Stimulated activated naive CD8-positive, alpha-beta T cell treated with anti-CD3 and anti-CD28 coated beads, Interleukin-15, Interleukin-2, amounts not matched to agents 100 ng/mL and 50 ng/mL, for 24 hours (primary cell): ENCODE measurements around the gene ATP2C2.

Experiments used
- H3K27ac Mint-ChIP-seq: one replicate; pipeline ENCODE4 v1.8.0; 2021; ENCODE audit warnings: mild to moderate bottlenecking, mixed read lengths
- H3K27me3 Mint-ChIP-seq: one replicate; pipeline ENCODE4 v1.8.0; 2021; ENCODE audit warnings: mixed read lengths
- H3K36me3 Mint-ChIP-seq: one replicate; pipeline ENCODE4 v1.8.0; 2021; ENCODE audit warnings: low read depth, mixed read lengths
- H3K4me1 Mint-ChIP-seq: one replicate; pipeline ENCODE4 v1.8.0; 2021; ENCODE audit warnings: low read depth, mixed read lengths
- H3K4me3 Mint-ChIP-seq: one replicate; pipeline ENCODE4 v1.8.0; 2021; ENCODE audit warnings: mild to moderate bottlenecking, mixed read lengths
- H3K9me3 Mint-ChIP-seq: one replicate; pipeline ENCODE4 v1.8.0; 2021; ENCODE audit warnings: mixed read lengths

ATP2C2 gene

DNA sequence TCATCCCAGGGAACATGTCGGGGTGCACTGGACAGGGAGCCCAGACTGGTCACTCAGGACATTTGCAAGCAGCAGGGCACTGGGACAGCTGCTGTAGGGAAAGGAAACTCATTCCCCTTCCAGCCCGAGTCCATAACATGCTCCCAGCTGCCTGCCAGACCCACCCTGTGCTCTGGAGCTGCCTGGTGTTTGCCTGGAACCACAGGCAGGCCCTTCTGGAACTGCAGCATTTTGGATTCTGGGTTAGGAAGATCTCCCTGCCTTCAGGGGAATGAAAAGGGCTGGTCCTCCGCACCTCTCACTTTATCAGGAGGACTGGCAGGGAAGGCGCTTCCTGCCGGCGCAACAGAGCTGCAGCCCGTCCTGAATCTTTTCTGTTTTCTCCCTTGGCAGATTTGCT, 94.9 kb downstream of the ATP2C2 start:
- Mint-ChIP-seq H3K27me3 (no peaks in the 10 kb centered on the region), H3K4me1 (no peaks in the 10 kb centered on the region), H3K27ac (no peak overlapping the region), H3K36me3 (peaks cover 25% of the 10 kb centered on the region), H3K4me3 (no peak overlapping the region), H3K9me3 (peaks cover 16% of the 10 kb centered on the region)

DNA sequence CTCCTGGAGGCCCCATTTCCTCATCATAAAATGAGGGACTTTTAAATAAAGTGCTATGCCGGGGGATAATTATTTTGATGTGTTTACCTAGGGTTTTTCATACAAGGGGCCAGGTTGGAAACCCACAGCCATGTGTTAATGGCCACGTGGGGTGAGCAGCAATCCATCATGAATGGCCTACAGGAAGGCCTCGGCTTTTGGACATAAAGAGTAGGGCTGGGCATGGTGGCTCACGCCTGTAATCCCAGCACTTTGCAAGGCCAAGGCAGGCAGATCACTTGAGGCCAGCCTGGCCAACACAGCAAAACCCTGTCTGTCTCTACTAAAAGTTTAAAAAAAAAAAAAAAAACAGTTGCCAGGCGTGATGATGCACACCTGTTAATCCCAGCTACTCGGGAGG, 95.8 kb downstream of the ATP2C2 start:
- H3K27ac Mint-ChIP-seq, result no peak overlapping the region
- H3K36me3 Mint-ChIP-seq, result peaks cover 25% of the 10 kb centered on the region
- peaks cover 16% of the 10 kb centered on the region for H3K9me3 Mint-ChIP-seq
- no peak overlapping the region for H3K4me3 Mint-ChIP-seq
- H3K4me1 Mint-ChIP-seq, result no peaks in the 10 kb centered on the region
- H3K27me3 Mint-ChIP-seq, result no peaks in the 10 kb centered on the region

DNA sequence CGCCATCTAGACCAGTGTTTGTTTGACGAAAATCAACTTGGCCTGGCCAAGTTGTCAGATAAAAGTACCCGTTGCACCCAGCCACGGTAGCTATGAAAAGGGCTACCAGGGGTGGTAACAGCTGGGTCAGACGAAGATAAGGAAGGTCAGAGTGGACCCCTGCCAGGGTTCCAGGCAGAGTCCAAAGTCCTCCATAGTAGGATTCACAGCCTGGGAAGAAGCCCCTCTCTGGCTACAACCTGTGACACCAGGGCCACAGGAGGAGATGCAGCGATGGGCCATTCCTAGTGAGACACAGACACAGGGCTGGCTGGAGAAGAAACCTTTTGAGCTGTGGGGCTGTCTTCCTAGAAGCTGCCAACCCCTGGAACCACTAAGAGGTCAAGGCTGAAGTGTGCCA, 96.8 kb downstream of the ATP2C2 start:
- H3K4me1 Mint-ChIP-seq, result no peaks in the 10 kb centered on the region

DNA sequence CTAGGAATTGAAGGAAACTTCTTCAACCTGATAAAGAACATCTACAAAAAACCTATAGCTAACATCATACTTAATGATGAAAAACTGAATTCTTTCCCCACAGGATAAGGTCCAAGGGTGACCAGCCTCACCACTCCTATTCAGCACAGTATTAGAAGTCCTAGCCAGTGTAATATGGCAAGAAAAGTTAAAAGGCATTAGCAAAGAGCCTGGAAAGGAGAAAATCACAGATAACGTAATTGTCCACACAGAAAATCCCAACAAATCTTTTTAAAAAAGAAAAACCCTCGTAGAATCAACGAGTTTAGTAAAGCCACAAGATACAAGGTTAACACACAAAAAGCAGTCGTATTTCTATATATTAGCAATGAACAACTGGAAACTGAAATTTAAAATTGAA, 98.4 kb downstream of the ATP2C2 start:
- H3K27ac Mint-ChIP-seq, result no peak overlapping the region
- H3K9me3 Mint-ChIP-seq, result peaks cover 17% of the 10 kb centered on the region
- no peak overlapping the region for H3K4me3 Mint-ChIP-seq
- H3K36me3 Mint-ChIP-seq, result peaks cover 26% of the 10 kb centered on the region
- no peaks in the 10 kb centered on the region for H3K4me1 Mint-ChIP-seq
- no peaks in the 10 kb centered on the region for H3K27me3 Mint-ChIP-seq

More for the DNA sequence above, 96.8 kb downstream of the ATP2C2 start:
- Mint-ChIP-seq H3K9me3 (peaks cover 16% of the 10 kb centered on the region), H3K4me3 (no peak overlapping the region), H3K27me3 (no peaks in the 10 kb centered on the region), H3K36me3 (peaks cover 25% of the 10 kb centered on the region), H3K27ac (no peak overlapping the region)

DNA sequence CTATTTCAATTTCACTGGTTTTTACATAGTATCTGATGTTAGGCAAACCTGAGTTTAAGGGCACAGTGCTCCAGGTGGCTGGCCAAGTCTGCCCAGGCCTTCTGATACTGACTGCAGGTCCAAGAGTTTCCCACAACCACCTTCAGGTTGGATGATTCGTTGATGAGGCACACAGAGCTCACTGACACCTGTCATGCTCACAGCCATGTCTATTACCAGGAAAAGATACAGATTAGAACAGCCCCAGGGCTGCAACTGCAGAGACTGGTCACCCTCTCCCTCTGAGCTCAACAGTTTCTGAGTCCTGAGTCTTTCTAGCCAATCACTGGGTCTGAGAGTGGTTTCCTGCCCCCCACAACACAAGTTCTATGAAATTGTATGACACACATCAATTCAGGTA, 98.9 kb downstream of the ATP2C2 start:
- Mint-ChIP-seq H3K4me3 (no peak overlapping the region), H3K4me1 (no peaks in the 10 kb centered on the region), H3K27ac (no peak overlapping the region), H3K27me3 (no peaks in the 10 kb centered on the region), H3K9me3 (peaks cover 21% of the 10 kb centered on the region), H3K36me3 (peaks cover 29% of the 10 kb centered on the region)

DNA sequence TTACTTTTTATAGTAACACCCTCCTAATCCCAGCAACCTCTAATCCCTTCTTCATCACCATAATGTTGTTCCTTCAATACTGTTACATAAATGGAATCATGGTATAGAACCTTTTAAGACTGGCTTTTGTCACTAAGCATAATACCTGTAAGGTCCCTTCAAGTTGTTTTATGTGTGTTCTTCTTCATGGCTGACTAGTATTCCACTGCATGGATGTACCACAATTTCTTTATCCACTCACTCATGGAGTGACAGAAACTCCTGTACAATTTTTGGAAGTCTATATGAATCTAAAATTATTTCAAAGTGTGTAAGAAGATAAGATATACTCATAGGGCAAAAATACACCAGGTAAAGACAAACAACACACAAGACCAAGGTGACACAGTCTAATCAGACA, 99.4 kb downstream of the ATP2C2 start:
- Mint-ChIP-seq H3K9me3 (peaks cover 21% of the 10 kb centered on the region), H3K4me1 (no peaks in the 10 kb centered on the region), H3K36me3 (peaks cover 30% of the 10 kb centered on the region)

DNA sequence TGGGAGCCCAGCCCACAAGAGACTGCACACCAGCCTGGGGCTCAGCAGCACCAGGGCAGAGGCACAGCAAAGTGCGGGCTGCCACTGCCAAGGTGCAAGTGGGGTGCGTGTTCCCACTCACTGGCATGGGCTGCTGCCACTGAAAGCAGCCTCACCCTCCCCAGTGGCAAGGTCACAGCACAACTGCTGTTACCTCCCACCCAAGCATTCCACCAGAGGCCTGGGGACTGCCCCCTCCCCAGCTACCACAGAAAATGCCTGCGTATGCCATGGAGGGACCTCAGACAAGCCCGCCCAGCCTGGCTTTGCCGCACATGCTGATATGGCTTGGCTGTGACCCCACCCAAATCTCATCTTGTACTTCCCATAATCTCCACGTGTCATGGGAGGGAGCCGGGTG, 103.0 kb downstream of the ATP2C2 start:
- Mint-ChIP-seq H3K27ac (no peak overlapping the region), H3K4me3 (no peak overlapping the region), H3K27me3 (no peaks in the 10 kb centered on the region), H3K36me3 (peaks cover 27% of the 10 kb centered on the region), H3K4me1 (no peaks in the 10 kb centered on the region), H3K9me3 (peaks cover 25% of the 10 kb centered on the region)

More for the DNA sequence above, 99.4 kb downstream of the ATP2C2 start:
- H3K4me3 Mint-ChIP-seq, result no peak overlapping the region
- no peaks in the 10 kb centered on the region for H3K27me3 Mint-ChIP-seq
- no peak overlapping the region for H3K27ac Mint-ChIP-seq

DNA sequence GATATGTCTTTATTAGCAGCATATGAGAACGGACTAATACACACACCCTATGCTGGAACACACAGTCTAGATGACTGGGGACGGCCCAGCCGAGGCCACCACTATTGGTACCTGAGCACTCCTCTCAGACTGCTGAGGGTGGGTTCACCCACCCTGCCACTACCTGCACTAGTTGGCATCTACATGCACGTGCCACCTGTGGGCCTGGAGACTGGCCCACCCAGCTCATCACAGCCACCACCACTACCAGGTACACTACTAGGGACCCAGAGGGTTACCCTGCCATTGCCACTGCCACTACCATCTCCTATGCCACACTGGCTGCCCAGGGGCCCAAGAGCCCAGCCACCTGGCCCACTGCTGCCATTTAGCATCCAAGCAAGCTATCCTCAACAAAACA, 103.6 kb downstream of the ATP2C2 start:
- H3K4me1 Mint-ChIP-seq, result no peaks in the 10 kb centered on the region
- H3K36me3 Mint-ChIP-seq, result peaks cover 20% of the 10 kb centered on the region
- no peak overlapping the region for H3K27ac Mint-ChIP-seq
- H3K27me3 Mint-ChIP-seq, result no peaks in the 10 kb centered on the region
- H3K9me3 Mint-ChIP-seq, result peaks cover 20% of the 10 kb centered on the region
- H3K4me3 Mint-ChIP-seq, result no peak overlapping the region

DNA sequence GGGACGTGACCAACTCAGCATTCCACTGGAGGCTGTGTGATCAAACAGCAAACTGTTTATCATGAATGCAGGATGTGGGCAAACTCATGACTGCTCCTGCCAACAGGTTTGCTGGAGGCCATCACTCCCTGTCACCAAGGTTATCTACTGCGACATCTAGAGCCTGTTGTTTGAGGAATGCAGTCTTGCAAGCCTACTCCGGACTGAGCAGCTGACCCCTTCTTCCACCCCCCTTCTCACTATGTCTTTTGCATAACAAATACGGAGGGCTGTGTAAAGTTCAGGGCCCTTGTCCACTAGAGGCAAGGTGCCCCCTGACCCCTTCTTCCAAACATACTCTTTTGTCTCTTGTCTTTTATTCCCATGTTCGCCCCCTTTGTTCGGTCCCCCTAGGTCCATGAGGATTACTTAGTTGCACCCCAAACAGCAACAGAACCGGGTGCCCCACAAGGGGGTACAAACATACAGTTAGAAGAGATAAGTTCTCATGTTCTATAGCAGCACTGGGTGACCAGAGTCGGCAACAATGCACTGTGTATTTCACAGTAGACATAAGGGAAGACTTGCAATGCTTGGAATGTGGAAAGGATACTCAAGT, 107.4 kb downstream of the ATP2C2 start:
- Mint-ChIP-seq H3K4me1 (peaks cover 7% of the 10 kb centered on the region), H3K27me3 (no peaks in the 10 kb centered on the region), H3K9me3 (peaks cover 11% of the 10 kb centered on the region), H3K27ac (no peak overlapping the region), H3K36me3 (peaks cover 9% of the 10 kb centered on the region), H3K4me3 (no peak overlapping the region)

DNA sequence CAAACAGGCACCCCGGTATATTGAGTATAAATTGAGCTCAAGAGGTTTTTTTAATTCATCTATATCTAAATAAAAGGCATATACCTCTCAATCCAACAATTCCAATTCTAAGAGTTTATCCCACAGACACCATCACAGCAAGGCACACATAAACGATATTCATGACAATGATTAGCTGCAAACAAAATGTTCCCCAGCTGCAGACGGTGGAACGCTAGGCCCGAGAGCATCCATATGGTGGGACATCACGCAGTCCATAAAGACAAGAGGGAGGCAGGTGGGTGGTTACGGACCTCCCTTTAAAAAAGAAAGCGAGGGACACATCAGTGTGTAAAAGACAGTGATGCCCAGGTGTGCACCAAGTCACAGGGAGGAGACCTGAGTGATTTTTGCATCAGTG, 108.1 kb downstream of the ATP2C2 start:
- Mint-ChIP-seq H3K27ac (no peak overlapping the region), H3K36me3 (peaks cover 9% of the 10 kb centered on the region), H3K4me3 (no peak overlapping the region), H3K27me3 (no peaks in the 10 kb centered on the region), H3K9me3 (peaks cover 11% of the 10 kb centered on the region), H3K4me1 (peaks cover 7% of the 10 kb centered on the region)

DNA sequence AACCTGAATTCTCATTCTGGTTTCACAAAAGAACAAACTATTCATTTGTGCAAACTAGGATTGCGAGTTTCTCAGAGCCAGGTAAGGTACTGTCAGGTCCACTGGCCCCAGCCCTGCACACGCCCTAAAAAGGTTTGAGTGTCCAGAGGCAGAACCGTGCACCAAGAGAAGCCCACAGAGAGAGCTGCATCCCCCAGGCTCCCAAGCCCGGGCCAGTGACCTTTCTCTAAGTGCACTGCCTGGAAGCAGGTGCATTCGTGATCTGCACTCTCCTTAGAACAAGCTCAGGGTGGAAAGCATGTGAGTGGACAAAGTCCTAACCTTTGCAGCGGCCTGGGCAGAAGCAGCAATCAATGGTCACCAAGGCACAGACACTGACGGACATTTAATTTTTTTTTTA, 109.3 kb downstream of the ATP2C2 start:
- no peak overlapping the region for H3K27ac Mint-ChIP-seq
- H3K4me3 Mint-ChIP-seq, result no peak overlapping the region
- peaks cover 6% of the 10 kb centered on the region for H3K9me3 Mint-ChIP-seq
- H3K4me1 Mint-ChIP-seq, result peaks cover 7% of the 10 kb centered on the region
- H3K36me3 Mint-ChIP-seq, result peaks cover 4% of the 10 kb centered on the region
- no peaks in the 10 kb centered on the region for H3K27me3 Mint-ChIP-seq

DNA sequence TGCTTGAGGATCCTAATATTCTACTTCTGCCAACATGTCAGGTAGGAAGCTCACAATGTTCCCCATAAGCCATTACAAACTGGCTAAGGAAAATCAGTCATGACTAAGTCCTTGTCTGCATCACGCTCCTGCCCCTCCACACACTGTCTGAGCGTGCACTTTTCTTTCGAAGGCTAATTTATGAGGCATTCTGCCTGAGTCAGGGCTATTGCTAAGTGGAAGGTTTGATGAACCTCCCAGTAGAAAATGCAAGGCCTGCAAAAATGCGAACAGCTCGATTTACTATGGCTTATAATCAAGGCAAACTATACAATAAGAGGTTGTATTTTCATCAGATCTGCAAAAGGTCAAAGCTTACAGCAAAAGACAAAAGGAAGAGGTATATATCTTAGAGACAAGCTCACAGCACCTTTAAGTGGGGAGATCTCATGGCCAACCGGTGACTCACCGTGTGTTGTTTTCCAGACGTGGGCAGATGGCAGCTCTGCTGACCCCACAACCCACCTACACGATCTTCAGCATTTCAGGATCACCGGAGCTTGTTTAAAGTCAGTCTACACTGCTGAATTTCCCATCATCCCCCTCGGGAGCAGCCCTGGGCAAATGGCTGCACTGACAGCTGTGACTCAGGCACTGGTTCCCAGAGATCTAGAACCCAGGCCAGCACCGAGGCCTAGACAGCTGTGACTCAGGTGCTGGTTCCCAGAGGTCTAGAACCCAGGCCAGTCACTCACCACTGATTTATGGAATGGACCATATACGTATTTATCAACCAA, 110.0 kb downstream of the ATP2C2 start:
- no peak overlapping the region for H3K4me3 Mint-ChIP-seq
- no peaks in the 10 kb centered on the region for H3K27me3 Mint-ChIP-seq
- peaks cover 7% of the 10 kb centered on the region for H3K4me1 Mint-ChIP-seq
- peaks cover 6% of the 10 kb centered on the region for H3K9me3 Mint-ChIP-seq
- no peak overlapping the region for H3K27ac Mint-ChIP-seq
- no peaks in the 10 kb centered on the region for H3K36me3 Mint-ChIP-seq

DNA sequence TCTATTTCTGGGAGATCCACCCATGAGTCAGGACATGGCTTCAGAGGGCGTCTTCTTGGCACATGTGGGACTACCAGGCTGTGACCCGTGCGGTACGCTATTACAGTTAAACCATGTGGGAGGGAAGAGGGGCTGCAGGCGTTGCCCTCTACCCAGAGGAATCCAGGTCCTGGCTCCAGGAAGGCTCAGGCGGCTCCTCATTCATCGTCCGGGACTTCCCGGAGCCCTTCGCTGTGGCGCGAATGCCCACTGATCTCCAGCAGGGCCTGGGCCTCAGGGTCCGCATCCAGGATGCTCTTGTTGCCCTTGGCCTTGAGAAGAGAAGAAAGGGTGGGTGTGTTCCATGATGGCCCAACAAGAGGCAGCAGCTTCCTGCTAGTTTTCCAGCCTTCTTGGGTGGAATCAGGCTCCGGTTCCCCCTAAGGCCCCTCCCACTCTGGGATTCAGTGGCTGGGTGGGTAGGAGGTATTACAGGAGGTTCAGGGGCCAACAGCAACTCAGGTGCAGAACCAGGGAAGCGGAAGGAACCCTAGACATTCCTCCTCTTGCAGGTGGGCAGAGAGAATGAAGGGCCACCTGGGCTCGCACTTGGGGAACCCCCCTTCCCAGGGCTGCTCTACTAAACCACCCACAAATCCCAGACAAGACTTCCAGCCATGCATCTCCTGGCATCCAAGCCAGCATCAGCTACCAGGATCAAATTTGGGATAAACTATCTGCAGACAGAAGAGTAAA, 111.5 kb downstream of the ATP2C2 start:
- Mint-ChIP-seq H3K4me1 (peaks cover 7% of the 10 kb centered on the region), H3K27ac (no peak overlapping the region), H3K9me3 (peaks cover 3% of the 10 kb centered on the region), H3K36me3 (no peaks in the 10 kb centered on the region), H3K27me3 (no peaks in the 10 kb centered on the region), H3K4me3 (no peak overlapping the region)

DNA sequence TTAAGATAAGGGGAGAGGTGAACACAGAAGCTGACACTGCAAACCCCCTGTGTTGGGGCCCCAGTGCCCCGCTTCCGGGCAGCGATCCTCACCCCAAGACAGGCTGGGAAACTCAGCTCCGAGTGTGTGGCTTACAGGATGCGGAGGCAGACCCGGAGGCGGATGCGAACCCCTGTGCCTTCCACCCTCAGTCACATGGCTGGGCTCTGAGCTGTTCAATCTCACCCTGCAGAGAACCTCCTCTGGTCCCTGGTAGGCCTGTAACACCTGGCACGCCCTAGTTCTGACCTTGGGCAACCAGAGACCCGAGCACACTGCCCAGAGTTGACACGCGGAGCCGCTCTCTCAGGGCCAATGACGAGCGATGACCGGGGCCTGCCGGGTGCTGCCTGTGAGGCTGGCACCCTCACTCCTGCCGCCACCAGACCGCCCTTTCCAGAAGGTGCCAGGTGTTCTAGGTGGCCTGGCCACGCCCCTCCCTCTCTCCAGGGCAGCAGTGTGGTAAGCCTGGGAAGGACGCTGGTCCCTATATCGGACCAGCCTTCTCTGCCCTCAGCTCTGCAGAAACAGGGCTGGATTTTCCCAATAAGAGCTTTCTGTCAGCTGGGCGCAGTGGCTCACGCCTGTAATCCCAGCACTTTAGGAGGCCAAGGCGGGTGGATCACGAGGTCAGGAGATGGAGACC, 112.9 kb downstream of the ATP2C2 start:
- Mint-ChIP-seq H3K27me3 (no peaks in the 10 kb centered on the region), H3K4me1 (peaks cover 7% of the 10 kb centered on the region), H3K36me3 (no peaks in the 10 kb centered on the region), H3K9me3 (no peaks in the 10 kb centered on the region), H3K27ac (no peak overlapping the region), H3K4me3 (no peak overlapping the region)
